Measurements from ENCODE around the gene ZNF273.
"Not testable (repeated sequence)": the region's sequence is repeated elsewhere in the genome, so short reads cannot be mapped to it uniquely, and the experiment has no call there.

Gene ZNF273

DNA sequence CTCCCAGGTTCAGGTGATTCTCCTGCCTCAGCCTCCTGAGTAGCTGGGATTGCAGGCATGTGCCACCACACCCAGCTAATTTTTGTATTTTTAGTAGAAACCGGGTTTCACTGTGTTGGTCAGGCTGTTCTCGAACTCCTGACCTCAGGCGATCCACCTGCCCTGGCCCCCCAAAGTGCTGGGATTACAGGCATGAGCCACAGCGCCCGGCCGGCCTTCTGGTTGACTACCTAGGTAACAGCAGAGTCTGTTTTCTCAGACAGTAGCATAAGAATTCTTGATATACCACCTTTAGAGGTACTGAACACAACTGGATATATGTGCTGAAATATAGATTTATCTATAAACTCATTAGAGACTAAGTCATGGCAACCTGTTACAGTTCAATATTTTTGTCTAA is 36.9 kb downstream of the ZNF273 start:
- H2BK5ac ChIP-seq (ENCODE audit: low read length); H3K27me3 ChIP-seq (ENCODE audit: insufficient read depth, low read length, poor library complexity); H3K79me2 ChIP-seq (ENCODE audit: control insufficient read depth, insufficient read depth, low read length); H3K27ac ChIP-seq (ENCODE audit: low read depth, low read length); H3K9ac ChIP-seq (ENCODE audit: low read length); H2BK15ac ChIP-seq (replicated peaks; ENCODE audit: low read depth); H3K4me1 ChIP-seq (ENCODE audit: control insufficient read depth, low read depth, low read length); H4K8ac ChIP-seq (ENCODE audit: low read depth, low read length); H2AK5ac ChIP-seq (ENCODE audit: low read length); H2BK120ac ChIP-seq (ENCODE audit: low read depth, low read length); H3K4me3 ChIP-seq (ENCODE audit: low read length); H3K36me3 ChIP-seq (ENCODE audit: control insufficient read depth, insufficient read depth, low read length); H3K56ac ChIP-seq (ENCODE audit: low read length); H3K79me1 ChIP-seq (ENCODE audit: low read length); DNase-seq; H3K4me2 ChIP-seq (ENCODE audit: low read length); H3K18ac ChIP-seq (ENCODE audit: low read length); H4K5ac ChIP-seq (ENCODE audit: low read length); H3K23ac ChIP-seq (ENCODE audit: low read length); H3K4ac ChIP-seq (ENCODE audit: low read depth, low read length): not testable (repeated sequence)
- no CpG with 5 or more reads among the region's 6 CpGs for WGBS (ENCODE audit: extremely low coverage, insufficient coverage, low lambda C conversion rate)

DNA sequence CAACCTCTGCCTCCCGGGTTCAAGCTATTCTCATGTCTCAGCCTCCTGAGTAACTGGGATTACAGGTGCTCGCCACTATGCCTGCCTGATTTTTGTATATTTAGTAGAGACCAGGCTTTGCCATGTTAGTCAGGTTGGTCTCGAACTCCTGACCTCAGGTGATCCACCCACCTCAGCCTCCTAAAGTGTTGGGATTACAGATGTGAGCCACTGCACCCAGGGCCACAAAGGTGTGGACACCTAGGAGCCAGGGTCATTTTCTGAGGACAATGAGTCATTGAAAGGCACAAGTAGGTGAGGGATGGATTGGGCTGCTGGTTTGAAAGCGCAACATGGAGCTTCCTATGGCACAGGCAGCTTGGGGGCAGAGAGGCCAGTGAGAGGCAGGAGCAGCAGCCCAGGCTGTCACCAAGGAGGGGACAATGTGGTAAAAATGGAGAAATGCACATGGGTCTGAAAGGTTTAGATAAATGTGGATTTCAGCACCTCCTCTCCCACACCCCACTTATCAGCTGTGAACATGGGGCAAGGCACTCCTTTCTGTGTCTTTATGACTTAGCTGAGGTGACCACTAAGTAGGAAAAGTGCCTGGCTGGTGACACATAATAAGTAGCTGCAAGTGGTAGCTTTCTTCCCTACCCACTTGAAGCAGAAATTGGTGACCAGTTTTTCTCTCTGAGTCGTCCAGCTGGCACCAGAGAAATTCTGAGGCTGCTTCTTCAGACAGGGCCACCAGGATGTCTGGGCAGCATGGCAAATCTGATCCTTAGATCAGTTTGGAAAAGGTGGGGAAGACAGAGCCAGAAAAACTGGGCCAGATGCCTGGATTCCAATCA is 41.8 kb downstream of the ZNF273 start:
- H2BK15ac ChIP-seq (replicated peaks; ENCODE audit: low read depth); H3K4me1 ChIP-seq (ENCODE audit: control insufficient read depth, low read depth, low read length); H2BK5ac ChIP-seq (ENCODE audit: low read length); H3K9ac ChIP-seq (ENCODE audit: low read length); H3K18ac ChIP-seq (ENCODE audit: low read length); H3K4ac ChIP-seq (ENCODE audit: low read depth, low read length); H2AK5ac ChIP-seq (ENCODE audit: low read length); H3K79me2 ChIP-seq (ENCODE audit: control insufficient read depth, insufficient read depth, low read length); H3K79me1 ChIP-seq (ENCODE audit: low read length); H3K4me2 ChIP-seq (ENCODE audit: low read length); DNase-seq; H3K4me3 ChIP-seq (ENCODE audit: low read length); H3K27me3 ChIP-seq (ENCODE audit: insufficient read depth, low read length, poor library complexity); H3K36me3 ChIP-seq (ENCODE audit: control insufficient read depth, insufficient read depth, low read length); H3K23ac ChIP-seq (ENCODE audit: low read length); H4K5ac ChIP-seq (ENCODE audit: low read length); H4K8ac ChIP-seq (ENCODE audit: low read depth, low read length); H3K56ac ChIP-seq (ENCODE audit: low read length); H2BK120ac ChIP-seq (ENCODE audit: low read depth, low read length); H3K27ac ChIP-seq (ENCODE audit: low read depth, low read length): not testable (repeated sequence)
- no CpG with 5 or more reads among the region's 5 CpGs for WGBS (ENCODE audit: extremely low coverage, insufficient coverage, low lambda C conversion rate)

DNA sequence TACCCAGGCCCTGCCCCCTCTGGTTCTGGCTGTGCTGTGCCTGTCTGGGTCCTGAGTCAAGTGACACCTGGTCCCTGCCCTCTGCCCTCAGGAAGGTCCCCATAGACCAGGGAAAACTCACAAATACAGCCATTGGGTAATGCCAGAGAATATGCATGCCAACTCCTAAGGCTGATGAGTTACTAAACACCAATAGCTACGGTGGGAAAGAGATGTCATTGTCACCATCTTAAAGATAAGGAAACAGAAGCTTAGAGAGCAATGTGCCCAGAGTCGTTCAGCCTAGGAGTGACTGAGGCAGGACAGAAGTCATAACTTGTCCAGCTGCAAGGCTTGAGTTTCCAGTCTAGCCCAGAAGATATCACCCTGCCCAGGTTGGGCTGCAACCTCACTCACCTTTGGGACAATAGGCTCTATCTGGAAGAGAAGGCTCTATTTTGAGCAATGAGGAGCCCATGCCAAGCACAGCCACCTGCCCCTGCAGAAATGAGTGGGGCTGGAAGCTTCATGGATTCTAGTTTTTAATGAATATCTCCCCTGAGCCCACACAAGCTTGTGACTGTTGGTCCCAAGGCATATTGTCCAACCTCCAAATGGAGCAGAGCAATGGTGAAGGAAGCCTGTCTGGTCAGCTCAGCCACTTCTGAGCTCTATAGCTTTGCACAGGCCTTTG is 42.6 kb downstream of the ZNF273 start:
- Histone ChIP-seq H3K4ac (ENCODE audit: low read depth, low read length) (no peak overlapping the region), H3K79me1 (ENCODE audit: low read length) (no peaks in the 10 kb centered on the region), H3K36me3 (ENCODE audit: control insufficient read depth, insufficient read depth, low read length) (no peaks in the 10 kb centered on the region), H3K79me2 (ENCODE audit: control insufficient read depth, insufficient read depth, low read length) (no peaks in the 10 kb centered on the region), H3K56ac (ENCODE audit: low read length) (no peak overlapping the region), H4K8ac (ENCODE audit: low read depth, low read length) (no peak overlapping the region), H3K18ac (ENCODE audit: low read length) (no peak overlapping the region), H2BK120ac (ENCODE audit: low read depth, low read length) (no peak overlapping the region), H2AK5ac (ENCODE audit: low read length) (no peak overlapping the region), H2BK15ac (replicated peaks; ENCODE audit: low read depth) (no peak overlapping the region), H3K4me3 (ENCODE audit: low read length) (no peak overlapping the region), H3K27ac (ENCODE audit: low read depth, low read length) (no peak overlapping the region), H3K4me1 (ENCODE audit: control insufficient read depth, low read depth, low read length) (no peaks in the 10 kb centered on the region), H4K5ac (ENCODE audit: low read length) (no peak overlapping the region), H3K4me2 (ENCODE audit: low read length) (no peak overlapping the region), H2BK5ac (ENCODE audit: low read length) (no peak overlapping the region), H3K23ac (ENCODE audit: low read length) (no peak overlapping the region), H3K9ac (ENCODE audit: low read length) (no peak overlapping the region), H3K27me3 (ENCODE audit: insufficient read depth, low read length, poor library complexity) (no peaks in the 10 kb centered on the region)
- DNase-seq: no peak
- no CpG with 5 or more reads among the region's 2 CpGs for WGBS (ENCODE audit: extremely low coverage, insufficient coverage, low lambda C conversion rate)

DNA sequence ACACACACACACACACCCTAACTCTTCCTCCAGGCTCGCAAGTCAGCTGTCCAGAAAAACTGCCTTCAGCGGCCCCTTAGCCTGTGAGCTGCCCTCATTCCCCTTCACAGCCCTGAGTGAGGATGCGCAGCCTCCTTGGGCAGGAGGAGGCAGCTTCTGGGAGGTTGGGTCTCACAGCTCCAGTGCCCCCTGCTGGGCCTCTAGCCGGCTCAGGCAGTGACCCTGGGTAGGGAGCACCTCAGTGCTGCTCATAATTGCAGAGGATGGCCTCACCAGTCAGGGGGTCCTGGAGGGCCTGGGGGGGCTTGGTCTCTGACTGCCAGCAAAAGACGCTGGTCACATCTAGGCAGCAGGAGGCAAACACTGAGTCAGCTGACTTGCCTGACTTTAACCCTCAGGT is 43.7 kb downstream of the ZNF273 start:
- Histone ChIP-seq H3K9ac (ENCODE audit: low read length) (no peak overlapping the region), H4K5ac (ENCODE audit: low read length) (no peak overlapping the region), H3K4ac (ENCODE audit: low read depth, low read length) (no peak overlapping the region), H2AK5ac (ENCODE audit: low read length) (no peak overlapping the region), H2BK15ac (replicated peaks; ENCODE audit: low read depth) (no peak overlapping the region), H3K4me2 (ENCODE audit: low read length) (no peak overlapping the region), H3K23ac (ENCODE audit: low read length) (no peak overlapping the region), H3K27ac (ENCODE audit: low read depth, low read length) (no peak overlapping the region), H2BK120ac (ENCODE audit: low read depth, low read length) (no peak overlapping the region), H3K27me3 (ENCODE audit: insufficient read depth, low read length, poor library complexity) (no peaks in the 10 kb centered on the region), H4K8ac (ENCODE audit: low read depth, low read length) (no peak overlapping the region), H2BK5ac (ENCODE audit: low read length) (no peak overlapping the region), H3K4me3 (ENCODE audit: low read length) (no peak overlapping the region), H3K79me1 (ENCODE audit: low read length) (no peaks in the 10 kb centered on the region), H3K79me2 (ENCODE audit: control insufficient read depth, insufficient read depth, low read length) (no peaks in the 10 kb centered on the region), H3K4me1 (ENCODE audit: control insufficient read depth, low read depth, low read length) (no peaks in the 10 kb centered on the region), H3K18ac (ENCODE audit: low read length) (no peak overlapping the region), H3K56ac (ENCODE audit: low read length) (no peak overlapping the region), H3K36me3 (ENCODE audit: control insufficient read depth, insufficient read depth, low read length) (no peaks in the 10 kb centered on the region)
- DNase-seq: peak; percentile 63
- WGBS (ENCODE audit: extremely low coverage, insufficient coverage, low lambda C conversion rate): no CpG with 5 or more reads among the region's 5 CpGs

DNA sequence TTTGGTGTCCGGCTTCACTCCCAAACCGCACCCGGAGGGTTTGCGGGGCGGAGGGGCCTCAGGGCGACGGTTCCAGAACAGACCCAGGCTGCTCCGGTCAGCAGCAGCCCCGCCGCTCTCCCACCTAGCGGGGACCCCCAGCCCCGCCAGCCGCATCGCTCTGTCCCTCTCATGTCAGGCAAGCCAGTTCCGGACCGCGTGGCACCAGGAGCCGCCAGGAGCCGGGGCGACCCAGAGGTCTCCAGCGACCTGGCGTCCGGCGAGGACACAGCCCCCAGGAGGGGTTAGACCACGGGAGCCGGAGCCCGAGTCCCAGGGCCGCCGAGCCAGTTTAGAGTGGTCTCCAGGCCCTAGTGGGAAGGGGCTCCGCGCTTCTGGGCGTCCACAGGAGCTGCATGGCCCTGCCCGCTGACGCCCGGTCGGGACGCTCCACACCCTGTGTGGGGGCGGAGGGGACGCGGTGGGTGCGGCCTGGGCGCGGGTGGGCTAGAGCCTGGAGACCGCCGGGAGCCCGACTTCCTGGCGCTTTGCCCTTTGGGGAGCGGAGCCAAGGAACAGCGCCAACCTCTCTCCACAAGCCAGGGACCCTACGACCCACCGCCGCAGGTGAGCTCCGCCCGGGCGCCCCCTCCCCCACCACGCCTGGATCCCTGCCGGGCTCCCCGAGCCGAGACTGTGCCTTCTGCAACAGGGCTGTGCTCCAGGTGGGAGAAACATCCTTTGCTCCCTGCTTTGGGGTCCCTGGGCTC is 44.4 kb downstream of the ZNF273 start:
- Histone ChIP-seq H4K5ac (ENCODE audit: low read length) (no peak overlapping the region), H2BK15ac (replicated peaks; ENCODE audit: low read depth) (no peak overlapping the region), H3K4me3 (ENCODE audit: low read length) (no peak overlapping the region), H3K9ac (ENCODE audit: low read length) (peak overlapping the region; percentile 50), H2BK5ac (ENCODE audit: low read length) (no peak overlapping the region), H3K4me1 (ENCODE audit: control insufficient read depth, low read depth, low read length) (no peaks in the 10 kb centered on the region), H3K79me1 (ENCODE audit: low read length) (no peaks in the 10 kb centered on the region), H2AK5ac (ENCODE audit: low read length) (no peak overlapping the region), H3K79me2 (ENCODE audit: control insufficient read depth, insufficient read depth, low read length) (no peaks in the 10 kb centered on the region), H3K4me2 (ENCODE audit: low read length) (peak overlapping the region; percentile 56), H3K4ac (ENCODE audit: low read depth, low read length) (no peak overlapping the region), H3K36me3 (ENCODE audit: control insufficient read depth, insufficient read depth, low read length) (no peaks in the 10 kb centered on the region), H4K8ac (ENCODE audit: low read depth, low read length) (no peak overlapping the region), H3K27me3 (ENCODE audit: insufficient read depth, low read length, poor library complexity) (no peaks in the 10 kb centered on the region), H3K23ac (ENCODE audit: low read length) (no peak overlapping the region), H2BK120ac (ENCODE audit: low read depth, low read length) (no peak overlapping the region), H3K27ac (ENCODE audit: low read depth, low read length) (no peak overlapping the region), H3K18ac (ENCODE audit: low read length) (no peak overlapping the region), H3K56ac (ENCODE audit: low read length) (peak overlapping the region; percentile 64)
- no peak for DNase-seq
- WGBS (ENCODE audit: extremely low coverage, insufficient coverage, low lambda C conversion rate): no CpG with 5 or more reads among the region's 59 CpGs
